Lung microvascular endothelial cell (primary cell): ENCODE measurements around the gene P3H2. TPM values are rescaled to one million over a fixed set of nuclear protein-coding genes. Genes with fewer than 3 reads are reported as not detected.
A peak's percentile ranks its signal among the peaks of the same experiment; 100 is the strongest.

Source experiments
- DNase-seq, 2 donors: peaks; one replicate each; pipeline versions ENCODE4 v3.0.0 to v3.0.0-alpha.2; 2010; ENCODE audit warnings: low read depth in 2 of 2
- total RNA-seq: library from RNA; depleted of rRNA; stranded (reverse); fragments of >200 nt; gene quantifications from 2 replicates; pipeline ENCODE4 v1.2.1, GENCODE V29; 2014

Gene P3H2
- total RNA-seq, 1 donor from 2014 or later: 3.2 TPM

GRCh38 chr3:190125436-190126068 lies 4.9 kb upstream of the P3H2 start:
- DNase-seq: no peak

- DNase-seq: no peak
Measured at GRCh38 chr3:190124067-190124466, 3.4 kb upstream of the P3H2 start.

- DNase-seq: peak in 1 of 2 donors; percentile 16
Measured at GRCh38 chr3:190122198-190122771, 1.6 kb upstream of the P3H2 start.

- DNase-seq: peak in 1 of 2 donors; percentile 53
Measured at GRCh38 chr3:190121383-190121782, 686 bp upstream of the P3H2 start.

GRCh38 chr3:190121061-190121377 lies 322 bp upstream of the P3H2 start:
- DNase-seq: no peak

- DNase-seq: peak in 1 of 2 donors; percentile 19
Measured at GRCh38 chr3:190119461-190120268, 1.0 kb downstream of the P3H2 start.

GRCh38 chr3:190118438-190118837 lies 2.3 kb downstream of the P3H2 start:
- no peak for DNase-seq

- DNase-seq: peak; percentile 34 to 36
Measured at GRCh38 chr3:190117981-190118380, 2.7 kb downstream of the P3H2 start.

- DNase-seq: peak in 1 of 2 donors; percentile 6
Measured at GRCh38 chr3:190116551-190117067, 4.1 kb downstream of the P3H2 start.

- no peak for DNase-seq
Measured at GRCh38 chr3:190110826-190111225, 9.9 kb downstream of the P3H2 start.

- no peak for DNase-seq
Measured at GRCh38 chr3:190109441-190109840, 11.3 kb downstream of the P3H2 start.

- peak in 1 of 2 donors; percentile 45 for DNase-seq
Measured at GRCh38 chr3:190108804-190109203, 11.9 kb downstream of the P3H2 start.

- DNase-seq: no peak
Measured at GRCh38 chr3:190105876-190106275, 14.8 kb downstream of the P3H2 start.

- DNase-seq: peak in 1 of 2 donors; percentile 47
Measured at GRCh38 chr3:190101320-190102011, 19.2 kb downstream of the P3H2 start.

GRCh38 chr3:190099099-190099498 lies 21.6 kb downstream of the P3H2 start:
- DNase-seq: no peak

GRCh38 chr3:190097617-190098016 lies 23.1 kb downstream of the P3H2 start:
- no peak for DNase-seq

- DNase-seq: no peak
Measured at GRCh38 chr3:190097025-190097424, 23.7 kb downstream of the P3H2 start.

GRCh38 chr3:190096345-190096744 lies 24.4 kb downstream of the P3H2 start:
- no peak for DNase-seq

GRCh38 chr3:190094160-190094718 lies 26.5 kb downstream of the P3H2 start:
- DNase-seq: peak; percentile 66 to 97

- DNase-seq: peak; percentile 39 to 84
Measured at GRCh38 chr3:190092250-190092649, 28.4 kb downstream of the P3H2 start.

- DNase-seq: no peak
Measured at GRCh38 chr3:190089711-190090110, 31.0 kb downstream of the P3H2 start.

- DNase-seq: no peak
Measured at GRCh38 chr3:190088890-190089289, 31.8 kb downstream of the P3H2 start.
